ENCODE results near the gene PDHB.
A peak's percentile ranks its signal among the peaks of the same experiment; 100 is the strongest.

GRCh38 chr3:58433400-58434167 lies at the start of gene PDHB:
- TF ChIP-seq CTCF (IDR thresholded peaks at IDR 0.05; ENCODE audit: low read depth, low read length, missing input control) (no peak), JUND (IDR thresholded peaks at IDR 0.05) (no peak), SP1 (IDR thresholded peaks at IDR 0.05) (peak; percentile 36), RAD21 (IDR thresholded peaks at IDR 0.05) (peak; percentile 42 to 47), MAX (IDR thresholded peaks at IDR 0.05) (peak; percentile 24), ATF3 (IDR thresholded peaks at IDR 0.05) (no peak), REST (IDR thresholded peaks at IDR 0.05) (no peak), EGR1 (IDR thresholded peaks at IDR 0.05; ENCODE audit: low read depth in 2 of 2) (peak in 1 of 2 donors; percentile 24), GABPA (IDR thresholded peaks at IDR 0.05 in 1 of 2, conservative IDR thresholded peaks at IDR 0.05 in 1 of 2) (no peak), TAF1 (conservative IDR thresholded peaks at IDR 0.05) (no peak), RXRA (IDR thresholded peaks at IDR 0.05) (peak; percentile 57 to 87), HNF4G (IDR thresholded peaks at IDR 0.05) (no peak), YY1 (IDR thresholded peaks at IDR 0.05) (peak; percentile 98)

Data from liver (tissue), 3 donors.